Renal pelvis (tissue), 4 donors: ENCODE measurements around the gene RASGEF1B. TPM values are rescaled to one million over a fixed set of nuclear protein-coding genes. Genes with fewer than 3 reads are reported as not detected.
"Not testable (repeated sequence)": the region's sequence is repeated elsewhere in the genome, so short reads cannot be mapped to it uniquely, and the experiment has no call there.

ENCODE experiments used
- DNase-seq: peaks from one replicate; pipeline ENCODE4 v3.0.0-alpha.2; 2013
- polyA plus RNA-seq, 3 donors: library from polyadenylated mRNA; unstranded; fragments of 120-200 nt; gene quantifications; one replicate each; pipeline ENCODE4 v1.2.1, GENCODE V29; 2013; ENCODE audit not compliant: insufficient read length in 3 of 3

Gene RASGEF1B
- polyA plus RNA-seq, 3 donors, result 10.5 to 11.0 (median 10.5) TPM

GRCh38 chr4:81436941-81437574 lies 34.6 kb downstream of the RASGEF1B start:
- DNase-seq, result no peak

GRCh38 chr4:81436096-81436495 lies 35.6 kb downstream of the RASGEF1B start:
- no peak for DNase-seq

GRCh38 chr4:81432825-81433224 lies 38.9 kb downstream of the RASGEF1B start:
- DNase-seq, result no peak

- DNase-seq, result no peak
Measured at GRCh38 chr4:81431971-81432370, 39.7 kb downstream of the RASGEF1B start.

GRCh38 chr4:81429607-81430006 lies 42.1 kb downstream of the RASGEF1B start:
- no peak for DNase-seq

GRCh38 chr4:81429031-81429430 lies 42.7 kb downstream of the RASGEF1B start:
- DNase-seq, result no peak

- no peak for DNase-seq
Measured at GRCh38 chr4:81428002-81428401, 43.7 kb downstream of the RASGEF1B start.

- DNase-seq, result no peak
Measured at GRCh38 chr4:81427344-81427821, 44.3 kb downstream of the RASGEF1B start.

GRCh38 chr4:81426770-81427289 lies 44.9 kb downstream of the RASGEF1B start:
- DNase-seq, result no peak

- no peak for DNase-seq
Measured at GRCh38 chr4:81424816-81425755, 46.6 kb downstream of the RASGEF1B start.

GRCh38 chr4:81424336-81424735 lies 47.4 kb downstream of the RASGEF1B start:
- no peak for DNase-seq

- no peak for DNase-seq
Measured at GRCh38 chr4:81422595-81422994, 49.1 kb downstream of the RASGEF1B start.

GRCh38 chr4:81421346-81422218 lies 50.1 kb downstream of the RASGEF1B start:
- no peak for DNase-seq

- no peak for DNase-seq
Measured at GRCh38 chr4:81418572-81418971, 53.1 kb downstream of the RASGEF1B start.

- no peak for DNase-seq
Measured at GRCh38 chr4:81412946-81413495, 58.7 kb downstream of the RASGEF1B start.

- DNase-seq, result no peak
Measured at GRCh38 chr4:81410680-81411079, 61.0 kb downstream of the RASGEF1B start.

GRCh38 chr4:81409836-81410235 lies 61.9 kb downstream of the RASGEF1B start:
- no peak for DNase-seq

GRCh38 chr4:81408341-81408740 lies 63.4 kb downstream of the RASGEF1B start:
- DNase-seq, result no peak

GRCh38 chr4:81407726-81408125 lies 64.0 kb downstream of the RASGEF1B start:
- DNase-seq, result no peak

GRCh38 chr4:81406481-81406880 lies 65.2 kb downstream of the RASGEF1B start:
- not testable (repeated sequence) for DNase-seq

GRCh38 chr4:81405900-81406401 lies 65.8 kb downstream of the RASGEF1B start:
- DNase-seq, result peak; percentile 82
